Adipose tissue (tissue), 3 donors: Measurements from ENCODE around the gene CACNA1C. TPM values are rescaled to one million over a fixed set of nuclear protein-coding genes. Genes with fewer than 3 reads are reported as not detected.

Experiments used
- H3K27ac ChIP-seq: one replicate; pipeline ENCODE4 v1.5.1; 2013; ENCODE audit warnings: low read depth, low read length
- WGBS, 3 donors: extraction: QIAGEN DNeasy Blood & Tissue Kit; methylation state at CpG; one replicate each; pipeline ENCODE4 v1.1.7; 2013; 5-methylcytosine and 5-hydroxymethylcytosine counted together
- polyA plus RNA-seq, 3 donors: library from polyadenylated mRNA; stranded (reverse); fragments of 200-250 nt; gene quantifications; one replicate each; pipeline ENCODE4 v1.2.3, GENCODE V29; 2013
- donor health status: healthy with polysubstance abuse.
- donor health status: Bipolar disorder and iron deficiency.
- donor health status: healthy.

CACNA1C gene
- polyA plus RNA-seq, 3 donors = 0.72 to 8.1 (median 1.4) TPM

- 87 to 94% (median 90%) methylated on average over 3 of the region's 3 CpGs for WGBS, 3 donors
Observed at GRCh38 chr12:2029851-2030250, 22.9 kb upstream of the CACNA1C start.

GRCh38 chr12:2032506-2032905, 20.3 kb upstream of the CACNA1C start:
- 77 to 89% (median 82%) methylated on average over 8 of the region's 8 CpGs for WGBS, 3 donors
- H3K27ac ChIP-seq = no peak overlapping the region

More at GRCh38 chr12:2029851-2030250, 22.9 kb upstream of the CACNA1C start:
- H3K27ac ChIP-seq = no peak overlapping the region

GRCh38 chr12:2034633-2035430, 18.0 kb upstream of the CACNA1C start:
- 11 to 14% (median 12%) methylated on average over 36 to 47 of the region's 47 CpGs for WGBS, 3 donors
- H3K27ac ChIP-seq = no peak overlapping the region

- 35 to 64% (median 37%) methylated on average over 15 of the region's 15 CpGs for WGBS, 3 donors
- no peak overlapping the region for H3K27ac ChIP-seq
Observed at GRCh38 chr12:2035431-2036055, 17.2 kb upstream of the CACNA1C start.

- H3K27ac ChIP-seq = no peak overlapping the region
Observed at GRCh38 chr12:2039034-2039433, 13.8 kb upstream of the CACNA1C start.

GRCh38 chr12:2043054-2043453, 9.7 kb upstream of the CACNA1C start:
- H3K27ac ChIP-seq = no peak overlapping the region
- WGBS, 3 donors = 89 to 97% (median 92%) methylated on average over 2 of the region's 2 CpGs

- H3K27ac ChIP-seq = no peak overlapping the region
- WGBS, 3 donors = 74 to 92% (median 85%) methylated on average over 6 of the region's 6 CpGs
Observed at GRCh38 chr12:2044165-2044564, 8.6 kb upstream of the CACNA1C start.

GRCh38 chr12:2046957-2047356, 5.8 kb upstream of the CACNA1C start:
- no peak overlapping the region for H3K27ac ChIP-seq
- 84 to 88% (median 88%) methylated on average over 4 of the region's 4 CpGs for WGBS, 3 donors

GRCh38 chr12:2047752-2048151, 5.0 kb upstream of the CACNA1C start:
- 80 to 94% (median 93%) methylated on average over 7 of the region's 7 CpGs for WGBS, 3 donors
- no peak overlapping the region for H3K27ac ChIP-seq

GRCh38 chr12:2049604-2050540, 2.9 kb upstream of the CACNA1C start:
- WGBS, 3 donors = 47 to 62% (median 58%) methylated on average over 8 of the region's 8 CpGs
- H3K27ac ChIP-seq = no peak overlapping the region

GRCh38 chr12:2051700-2052621, 826 bp upstream of the CACNA1C start:
- WGBS, 3 donors = 8 to 10% (median 9%) methylated on average over 49 to 52 of the region's 52 CpGs
- no peak overlapping the region for H3K27ac ChIP-seq

GRCh38 chr12:2053691-2054090, 904 bp downstream of the CACNA1C start:
- H3K27ac ChIP-seq = no peak overlapping the region
- 0 to 2% (median 2%) methylated on average over 47 to 60 of the region's 60 CpGs for WGBS, 3 donors

GRCh38 chr12:2054091-2055018, 1.6 kb downstream of the CACNA1C start:
- 9 to 12% (median 9%) methylated on average over 24 to 40 of the region's 40 CpGs for WGBS, 3 donors
- H3K27ac ChIP-seq = no peak overlapping the region

GRCh38 chr12:2057041-2057794, 4.4 kb downstream of the CACNA1C start:
- 34 to 67% (median 66%) methylated on average over 21 of the region's 21 CpGs for WGBS, 3 donors
- no peak overlapping the region for H3K27ac ChIP-seq

- WGBS, 3 donors = 52 to 84% (median 76%) methylated on average over 8 of the region's 8 CpGs
- no peak overlapping the region for H3K27ac ChIP-seq
Observed at GRCh38 chr12:2057795-2058408, 5.1 kb downstream of the CACNA1C start.

- no peak overlapping the region for H3K27ac ChIP-seq
- WGBS, 3 donors = 63 to 85% (median 82%) methylated on average over 6 of the region's 6 CpGs
Observed at GRCh38 chr12:2058837-2059236, 6.0 kb downstream of the CACNA1C start.
